ENCODE measurements around the gene GSTK1. TPM values are rescaled to one million over a fixed set of nuclear protein-coding genes. Genes with fewer than 3 reads are reported as not detected.
A peak's percentile ranks its signal among the peaks of the same experiment; 100 is the strongest.

The GSTK1 gene
- total RNA-seq, 2 experiments from 2014 or later, result 245 to 259 TPM

GRCh38 chr7:143221286-143221685 is 42.0 kb upstream of the GSTK1 start:
- Mint-ChIP-seq H3K9me3 (no peaks in the 10 kb centered on the region), H3K4me3 (no peak overlapping the region), H3K27ac (no peak overlapping the region), H3K4me1 (ENCODE audit: low read depth) (no peaks in the 10 kb centered on the region), H3K36me3 (ENCODE audit: low read depth) (no peaks in the 10 kb centered on the region), H3K27me3 (peaks cover 17% of the 10 kb centered on the region)
- no peak for TF ChIP-seq CTCF (IDR thresholded peaks at IDR 0.05)
- ChIA-PET POLR2A (interaction anchor here (0.6 kb wide), 1 partner anchor 122 kb away, joined by 3 read pairs; no protein-coding TSS in a partner anchor), CTCF (no interaction called here)
- no peak overlapping the region for H3K27ac ChIP-seq (ENCODE audit: low read depth in 1 of 2, low read length in 2 of 2)
- no peak for ATAC-seq (ENCODE audit: poor library complexity)
- no peaks in the 10 kb centered on the region for H3K9me3 ChIP-seq (ENCODE audit: control insufficient read depth in 1 of 2, insufficient read depth in 1 of 2, low read length in 2 of 2)
- intact Hi-C loops (cut with DNase I, micrococcal nuclease), result no loop called here
- no peaks in the 10 kb centered on the region for H3K4me1 ChIP-seq (ENCODE audit: insufficient read depth, low read length)
- DNase-seq, result no peak
- H3K36me3 ChIP-seq (ENCODE audit: insufficient read depth, low read length), result no peaks in the 10 kb centered on the region
- H3K4me3 ChIP-seq (ENCODE audit: low read length), result no peak overlapping the region
- H3K27me3 ChIP-seq (ENCODE audit: control insufficient read depth in 1 of 2, insufficient read depth in 2 of 2, low read length in 2 of 2), result peaks cover 0 to 6% of the 10 kb centered on the region in 2 experiments

- no peaks in the 10 kb centered on the region for H3K36me3 ChIP-seq (ENCODE audit: insufficient read depth, low read length)
- ChIA-PET CTCF (no interaction called here), POLR2A (no interaction called here)
- no peak within 1 kb of the TSS for H3K27ac ChIP-seq (ENCODE audit: low read depth in 1 of 2, low read length in 2 of 2)
- Mint-ChIP-seq H3K4me1 (ENCODE audit: low read depth) (no peaks in the 10 kb centered on the region), H3K9me3 (no peaks in the 10 kb centered on the region), H3K27me3 (peaks cover 17% of the 10 kb centered on the region), H3K36me3 (ENCODE audit: low read depth) (no peaks in the 10 kb centered on the region), H3K4me3 (no peak within 1 kb of the TSS), H3K27ac (no peak within 1 kb of the TSS)
- peaks cover 0 to 6% of the 10 kb centered on the region in 2 experiments for H3K27me3 ChIP-seq (ENCODE audit: control insufficient read depth in 1 of 2, insufficient read depth in 2 of 2, low read length in 2 of 2)
- H3K9me3 ChIP-seq (ENCODE audit: control insufficient read depth in 1 of 2, insufficient read depth in 1 of 2, low read length in 2 of 2), result no peaks in the 10 kb centered on the region
- no peak for DNase-seq
- intact Hi-C loops (cut with DNase I, micrococcal nuclease), result no loop called here
- no peak within 1 kb of the TSS for H3K4me3 ChIP-seq (ENCODE audit: low read length)
- ATAC-seq (ENCODE audit: poor library complexity), result no peak
- no peaks in the 10 kb centered on the region for H3K4me1 ChIP-seq (ENCODE audit: insufficient read depth, low read length)
- TF ChIP-seq CTCF (IDR thresholded peaks at IDR 0.05), result no peak
Measured at GRCh38 chr7:143221737-143222136, 41.5 kb upstream of the GSTK1 start, which contains the start of gene TAS2R40. Gene TAS2R40, plus strand, starts transcription at chr7:143222037. Its CDS starts 42 bp downstream, at chr7:143222079.

GRCh38 chr7:143222782-143223181 is 40.5 kb upstream of the GSTK1 start:
- H3K9me3 ChIP-seq (ENCODE audit: control insufficient read depth in 1 of 2, insufficient read depth in 1 of 2, low read length in 2 of 2), result no peaks in the 10 kb centered on the region
- H3K36me3 ChIP-seq (ENCODE audit: insufficient read depth, low read length), result no peaks in the 10 kb centered on the region
- H3K27me3 Mint-ChIP-seq, result peaks cover 15% of the 10 kb centered on the region
- H3K27me3 ChIP-seq (ENCODE audit: control insufficient read depth in 1 of 2, insufficient read depth in 2 of 2, low read length in 2 of 2), result peaks cover 0 to 6% of the 10 kb centered on the region in 2 experiments
- ATAC-seq (ENCODE audit: poor library complexity) (no peak), DNase-seq (peak in 3 of 14 experiments; percentile 10 to 50 (median 46))
- no peaks in the 10 kb centered on the region for H3K4me1 ChIP-seq (ENCODE audit: insufficient read depth, low read length)
- H3K27ac Mint-ChIP-seq, result no peak overlapping the region
- no peaks in the 10 kb centered on the region for H3K9me3 Mint-ChIP-seq
- no peaks in the 10 kb centered on the region for H3K36me3 Mint-ChIP-seq (ENCODE audit: low read depth)
- no peak for TF ChIP-seq CTCF (IDR thresholded peaks at IDR 0.05)
- POLR2A ChIA-PET, result no interaction called here
- H3K4me3 Mint-ChIP-seq, result no peak overlapping the region
- H3K27ac ChIP-seq (ENCODE audit: low read depth in 1 of 2, low read length in 2 of 2), result no peak overlapping the region
- intact Hi-C loops (cut with DNase I, micrococcal nuclease), result no loop called here
- H3K4me3 ChIP-seq (ENCODE audit: low read length), result no peak overlapping the region
- CTCF ChIA-PET, result no interaction called here
- H3K4me1 Mint-ChIP-seq (ENCODE audit: low read depth), result no peaks in the 10 kb centered on the region
